NAMALWA (cell line): ENCODE data around the gene CPA4.

Experiments
- DNase-seq: peaks from one replicate; pipeline ENCODE4 v3.0.0-alpha.2; 2015; ENCODE audit warnings: low spot score

The CPA4 gene

DNA sequence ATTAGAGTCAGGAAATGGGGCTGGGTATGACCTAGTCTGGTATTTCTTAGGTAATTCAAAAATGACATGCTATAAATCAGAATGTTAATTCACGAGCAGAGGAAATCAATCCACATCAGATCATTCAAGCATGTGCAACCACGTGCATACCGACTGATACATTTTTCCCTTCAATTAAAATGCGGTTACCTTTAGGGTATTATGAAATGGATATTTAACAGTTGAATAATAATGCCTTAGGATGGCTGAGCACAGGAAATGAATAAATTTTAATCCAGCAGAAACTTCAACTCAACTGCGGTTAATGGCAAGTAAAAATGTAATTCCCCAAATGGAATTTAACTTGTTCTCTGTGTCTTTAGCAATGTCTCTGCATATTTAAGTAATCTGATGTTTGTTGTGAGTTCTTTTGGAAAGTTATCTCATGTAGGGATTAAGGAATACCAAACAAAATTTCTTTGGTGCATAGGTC, 17.1 kb upstream of the CPA4 start:
- DNase-seq = no peak

DNA sequence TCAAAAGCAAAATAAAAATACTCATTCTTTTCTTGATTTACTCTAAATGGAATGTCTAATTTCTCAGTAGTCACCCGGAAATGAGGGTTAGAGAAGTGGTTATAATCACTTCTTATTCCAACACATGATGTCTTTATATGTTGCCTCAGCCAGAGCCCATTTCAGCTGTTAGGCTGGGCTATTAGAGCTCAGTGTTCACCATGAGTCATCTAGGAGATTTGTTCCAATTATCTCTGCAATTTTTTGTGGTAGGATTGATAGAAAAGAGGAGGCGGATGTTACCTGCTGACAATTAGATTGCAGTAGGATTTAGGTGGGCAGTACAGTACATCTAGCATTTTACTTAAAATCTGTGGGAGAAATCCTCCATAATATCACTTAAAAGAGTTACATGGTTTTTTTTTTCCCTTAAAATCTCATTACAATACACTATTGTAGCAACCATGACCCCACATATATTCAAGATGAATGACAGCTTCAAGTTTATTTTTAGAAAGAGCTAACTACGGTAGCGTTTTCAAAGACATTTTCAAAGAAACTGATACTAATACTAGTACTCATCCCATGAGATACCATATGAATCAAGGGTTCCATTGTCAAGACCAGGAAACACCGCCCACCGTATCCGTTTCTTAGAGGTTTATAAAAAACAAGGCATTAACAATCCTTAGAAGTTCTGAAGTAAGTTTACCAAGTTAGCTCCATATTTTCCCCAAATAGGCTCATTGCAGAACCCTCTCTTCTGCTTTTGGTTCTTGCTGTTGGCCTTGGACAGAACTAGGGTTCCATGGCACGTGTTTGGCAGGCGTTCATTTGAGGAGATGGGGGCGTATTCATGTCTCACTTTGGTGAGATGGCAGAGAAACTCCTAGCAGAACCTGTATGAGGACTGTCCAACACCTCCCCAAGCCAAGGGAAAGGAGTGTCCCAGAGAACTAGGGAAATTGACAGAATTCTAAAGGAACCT, 15.9 kb upstream of the CPA4 start:
- DNase-seq = no peak

DNA sequence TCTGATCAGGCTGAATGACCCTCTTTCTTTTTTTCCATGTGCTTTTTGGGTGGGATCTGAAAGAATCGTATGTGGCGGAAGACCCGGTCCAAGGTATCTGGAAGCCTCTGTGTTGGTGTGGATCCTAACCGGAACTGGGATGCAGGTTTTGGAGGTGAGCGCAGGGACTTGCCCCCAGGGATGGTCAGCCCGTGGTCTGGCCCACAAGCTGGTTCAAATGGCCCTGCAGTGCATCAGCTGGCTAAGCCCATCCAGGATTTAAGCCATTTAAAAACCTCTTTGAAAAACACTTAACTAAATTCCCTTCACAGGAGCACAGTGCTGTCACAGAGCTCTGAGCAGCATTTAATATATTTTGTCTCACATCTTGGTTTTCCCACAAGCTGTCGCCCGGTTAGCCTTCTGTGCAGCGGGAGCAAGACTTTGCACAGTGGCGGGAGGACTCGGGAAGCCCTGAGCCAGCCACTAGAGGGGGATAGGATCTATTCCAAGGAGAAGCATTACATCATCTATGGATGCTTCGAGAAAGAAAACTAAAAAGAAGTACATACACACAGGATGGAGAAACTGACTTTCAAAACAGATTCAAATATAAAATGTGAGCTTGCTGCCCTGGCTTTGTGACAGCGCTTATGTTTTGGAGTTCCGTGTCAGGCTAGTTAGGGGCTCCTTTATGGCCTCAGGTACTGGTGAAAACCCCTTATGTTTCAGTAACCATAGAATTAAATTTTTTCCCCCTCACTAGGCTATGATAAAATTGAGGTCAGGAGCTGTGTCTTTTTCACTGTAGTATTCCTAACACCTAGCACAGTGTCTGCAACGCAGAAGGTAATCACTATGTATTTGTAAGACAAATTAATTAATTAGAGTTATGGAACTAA, 15.0 kb upstream of the CPA4 start:
- DNase-seq = no peak

DNA sequence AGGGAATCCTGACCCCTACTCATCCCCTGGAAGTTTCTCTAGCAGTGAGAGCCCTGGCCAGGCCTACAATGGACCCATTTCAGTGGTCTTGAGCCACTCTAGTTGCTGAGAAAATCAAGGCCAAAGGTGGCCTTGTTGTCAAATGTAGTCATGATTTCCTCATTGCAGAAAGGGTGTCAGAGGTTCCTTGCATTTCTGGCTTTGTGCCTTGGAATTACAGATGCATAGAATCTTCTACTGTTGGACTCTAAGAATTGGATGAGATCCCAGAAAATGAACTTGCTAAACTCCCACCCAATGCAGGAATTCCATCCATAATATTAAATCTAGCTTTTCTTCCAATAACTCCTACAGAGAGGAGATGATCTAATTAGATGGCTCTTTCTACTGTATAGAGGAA, 14.1 kb upstream of the CPA4 start:
- DNase-seq = no peak

- DNase-seq = no peak
Measured at GRCh38 chr7:130279286-130279685, 13.7 kb upstream of the CPA4 start.

DNA sequence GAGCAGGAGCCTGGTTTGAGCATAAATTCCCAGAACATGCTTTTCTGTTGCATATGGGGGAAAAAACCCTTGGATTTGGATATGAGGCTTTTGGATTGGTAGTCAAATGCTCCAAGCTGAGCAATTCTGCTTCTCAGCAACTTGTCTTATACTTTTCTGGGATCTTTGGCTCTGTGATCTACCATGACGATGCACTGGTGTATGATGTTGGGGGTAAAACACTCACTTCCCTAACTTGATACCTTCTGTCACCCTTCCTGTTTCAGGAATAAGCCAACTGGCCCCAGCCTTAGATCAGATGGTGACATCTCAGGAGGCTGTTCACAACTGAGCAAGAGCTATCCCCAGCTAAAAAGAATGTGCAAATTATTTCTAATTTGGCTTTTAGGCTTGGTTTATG, 13.1 kb upstream of the CPA4 start:
- no peak for DNase-seq

DNA sequence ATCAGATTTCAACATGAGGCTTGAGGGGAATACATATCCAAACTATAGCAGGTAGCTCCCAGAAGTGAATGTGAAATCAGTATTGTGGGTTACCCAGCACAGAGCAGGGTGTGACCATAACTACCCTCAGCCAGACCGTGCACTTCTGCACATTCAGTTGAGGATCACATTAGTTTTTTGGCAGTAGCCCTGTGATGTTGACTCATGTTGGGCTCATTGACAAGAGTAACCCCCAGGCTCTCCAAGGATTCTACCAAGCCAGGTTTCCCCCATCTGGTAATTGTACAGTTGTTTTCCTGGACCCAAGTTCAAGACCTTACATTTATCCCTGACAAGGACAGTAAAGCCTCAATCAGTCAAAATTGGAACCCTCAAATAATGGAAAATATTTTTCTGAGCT, 11.7 kb upstream of the CPA4 start:
- DNase-seq = no peak

GRCh38 chr7:130286881-130287280, 6.1 kb upstream of the CPA4 start:
- DNase-seq = no peak

DNA sequence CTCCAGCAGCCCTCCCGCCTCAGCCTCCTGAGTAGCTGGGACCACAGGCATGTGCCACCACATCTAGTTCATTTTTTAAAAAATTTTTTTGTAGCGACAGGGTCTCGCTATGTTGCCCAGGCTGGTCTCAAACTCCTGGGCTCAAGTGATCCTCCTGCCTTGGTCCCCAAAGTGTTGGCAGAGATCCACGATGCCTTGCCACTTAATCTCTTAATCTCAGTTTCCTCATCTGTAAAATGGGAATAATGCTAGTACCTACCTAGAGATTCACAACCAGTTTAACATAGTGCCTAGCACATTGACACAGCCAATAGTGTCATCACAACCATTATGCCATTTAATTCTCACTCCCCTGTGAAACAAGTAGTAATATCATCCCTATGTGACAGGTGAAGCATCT, 4.8 kb upstream of the CPA4 start:
- no peak for DNase-seq

- DNase-seq = no peak
Measured at GRCh38 chr7:130288829-130289228, 4.1 kb upstream of the CPA4 start.

DNA sequence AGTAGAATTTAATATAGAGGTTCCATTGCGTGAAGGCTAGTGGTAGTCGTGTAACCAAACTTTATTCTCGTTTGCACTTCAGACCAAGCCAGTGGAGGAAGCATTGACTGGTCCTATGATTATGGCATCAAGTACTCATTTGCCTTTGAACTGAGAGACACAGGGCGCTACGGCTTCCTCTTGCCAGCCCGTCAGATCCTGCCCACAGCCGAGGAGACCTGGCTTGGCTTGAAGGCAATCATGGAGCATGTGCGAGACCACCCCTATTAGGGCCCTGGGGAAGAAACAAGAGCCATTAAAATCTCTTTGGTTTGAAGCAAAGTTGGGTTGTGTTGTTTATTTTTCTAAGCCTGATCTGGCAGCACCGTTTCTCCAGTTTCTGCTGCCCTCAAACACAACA, 3.5 kb upstream of the CPA4 start:
- DNase-seq = no peak

DNA sequence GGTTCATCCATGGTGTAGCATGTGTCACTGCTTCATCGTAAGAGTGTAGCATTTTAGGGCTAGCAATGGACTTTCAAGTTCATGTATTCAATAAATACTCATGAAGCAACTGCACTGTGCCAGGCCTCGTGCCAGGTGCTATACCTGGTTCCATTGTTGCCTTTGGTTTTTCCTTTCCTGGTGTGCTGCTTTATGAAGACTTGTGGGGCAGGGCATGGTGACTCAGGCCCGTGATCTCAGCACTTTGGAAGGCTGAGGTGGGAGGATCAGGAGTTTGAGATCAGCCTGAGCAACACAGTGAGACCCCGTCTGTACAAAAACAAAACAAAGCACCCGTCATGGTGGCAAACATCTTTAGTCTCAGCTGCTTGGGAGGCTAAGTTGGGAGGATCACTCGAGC, 2.2 kb upstream of the CPA4 start:
- no peak for DNase-seq

DNA sequence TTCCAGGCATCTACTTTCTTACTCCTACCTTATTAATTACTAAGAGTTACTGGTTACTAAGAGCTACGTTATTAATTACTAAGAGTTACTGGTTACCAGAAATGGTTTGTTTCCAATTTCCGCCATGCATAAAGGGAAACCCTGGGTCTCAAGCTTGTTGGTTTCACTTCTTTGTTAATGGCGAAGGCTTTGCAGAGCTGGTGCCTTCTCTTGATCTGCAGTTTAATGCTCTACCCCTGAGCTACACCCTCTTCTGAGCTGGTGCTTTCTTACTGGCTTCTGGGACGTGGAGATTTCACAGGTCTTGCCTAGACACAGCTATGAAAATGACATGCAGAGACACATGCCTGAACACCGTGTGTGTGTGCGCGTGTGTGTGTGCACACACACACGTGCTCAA, 560 bp downstream of the CPA4 start:
- no peak for DNase-seq

- DNase-seq = no peak
Measured at GRCh38 chr7:130294314-130294713, 1.4 kb downstream of the CPA4 start.

DNA sequence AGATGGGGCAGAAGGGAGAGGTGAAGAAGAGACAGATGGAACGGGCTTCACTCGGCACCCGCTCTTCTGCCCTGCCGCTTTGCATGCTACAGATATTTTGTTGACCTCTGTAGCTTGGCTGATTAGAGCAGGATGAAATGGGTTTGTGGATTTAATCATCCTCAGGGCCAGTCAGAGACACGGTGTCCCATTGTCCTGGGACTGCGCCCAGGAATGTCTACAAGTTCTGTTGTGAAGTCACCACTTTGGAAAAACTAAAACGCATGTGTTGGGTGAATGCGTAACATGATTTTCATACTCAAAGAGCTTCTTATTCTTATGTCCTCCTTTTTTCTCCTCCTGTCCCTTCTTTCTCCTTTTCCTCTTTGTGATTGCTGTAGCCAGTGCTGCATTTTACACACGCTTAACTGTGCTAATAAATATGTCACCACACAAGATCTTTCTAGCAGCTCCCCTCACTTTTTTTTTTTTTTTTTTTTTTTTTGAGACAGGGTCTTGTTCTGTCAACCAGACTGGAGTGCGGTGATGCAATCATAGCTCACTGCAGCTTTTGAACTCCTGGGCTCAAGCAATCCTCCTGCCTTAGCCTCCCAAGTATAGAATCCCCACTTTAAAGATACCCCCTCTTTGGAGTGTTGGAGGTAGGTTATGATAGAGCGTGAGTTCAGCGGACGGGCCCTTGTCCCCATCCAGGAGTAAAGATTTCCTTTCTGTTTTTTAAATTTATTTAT, 3.4 kb downstream of the CPA4 start:
- no peak for DNase-seq

- no peak for DNase-seq
Measured at GRCh38 chr7:130297628-130298543, 4.9 kb downstream of the CPA4 start.

DNA sequence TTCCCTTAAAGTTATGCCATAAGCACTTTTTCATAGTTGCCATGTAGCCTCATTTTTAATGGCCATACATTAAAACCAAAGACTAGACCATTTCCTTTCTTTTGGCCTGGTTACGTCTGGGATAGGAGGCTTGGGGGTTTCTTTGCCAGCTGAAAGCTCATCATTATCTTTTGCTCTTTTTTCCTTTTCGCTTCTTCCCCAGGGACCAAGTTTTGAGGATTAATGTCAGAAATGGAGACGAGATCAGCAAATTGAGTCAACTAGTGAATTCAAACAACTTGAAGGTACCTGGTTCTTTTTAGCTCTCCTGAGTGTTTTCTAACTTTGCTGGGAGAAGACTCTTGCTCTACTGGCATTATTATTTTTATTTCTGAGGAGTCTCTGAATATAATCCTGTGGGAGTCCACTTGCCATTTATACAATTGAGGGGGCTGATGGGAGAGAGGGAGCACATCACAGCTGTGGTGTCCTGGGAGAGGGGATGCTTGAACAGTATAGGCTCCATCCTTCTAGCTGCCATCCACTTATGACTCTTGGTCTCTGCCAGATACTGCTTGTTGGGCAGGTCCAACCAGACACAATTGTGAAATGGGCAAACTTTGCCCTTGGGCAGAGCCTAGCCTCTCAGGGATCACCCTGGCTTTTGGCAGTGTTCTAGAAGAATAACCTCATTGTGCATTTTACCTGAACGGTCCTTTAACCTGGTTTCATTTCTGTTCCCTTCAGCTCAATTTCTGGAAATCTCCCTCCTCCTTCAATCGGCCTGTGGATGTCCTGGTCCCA, 5.8 kb downstream of the CPA4 start:
- no peak for DNase-seq

- no peak for DNase-seq
Measured at GRCh38 chr7:130299866-130300265, 6.9 kb downstream of the CPA4 start.

GRCh38 chr7:130301501-130302020, 8.6 kb downstream of the CPA4 start:
- no peak for DNase-seq

DNA sequence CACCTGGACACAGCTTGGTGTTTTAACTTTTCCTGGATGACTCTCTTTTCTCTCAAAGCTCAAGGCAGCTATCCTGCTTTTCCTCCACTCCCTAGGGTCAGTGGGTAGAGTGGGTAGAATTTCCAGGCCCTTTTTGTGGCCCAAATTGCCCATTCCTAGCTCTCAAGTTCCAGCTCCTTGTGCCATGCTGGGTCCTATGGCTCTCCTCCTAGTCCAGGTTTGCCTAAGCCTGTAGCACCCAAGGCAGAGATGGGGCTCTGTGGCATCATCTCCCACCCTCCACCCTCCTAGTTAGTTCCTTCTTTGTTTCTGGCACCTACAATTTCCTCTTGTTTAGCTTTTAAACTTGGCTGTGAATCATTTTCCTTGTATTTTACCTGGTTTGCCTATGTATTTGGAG, 9.7 kb downstream of the CPA4 start:
- no peak for DNase-seq
